Tibial nerve (tissue), 4 donors: ENCODE results near the gene SMAD7.

ENCODE experiments used
- CTCF ChIP-seq, 5 experiments: fragments of 200-600 bp in 3 of 5; fragments of 450-650 bp in 2 of 5; sonication (generic) in 3 of 5; IDR thresholded peaks; one replicate each; pipeline ENCODE4 v1.5.1; 2016 to 2019; ENCODE audit warnings: antibody characterized with exemption in 5 of 5, mild to moderate bottlenecking in 3 of 5, moderate library complexity in 2 of 5
- EP300 ChIP-seq, 2 donors: sonication (generic); formaldehyde crosslinking; IDR thresholded peaks; one replicate each; pipeline ENCODE4 v1.6.1; 2017; ENCODE audit warnings: antibody characterized with exemption in 2 of 2, mild to moderate bottlenecking in 1 of 2
- POLR2A ChIP-seq, 2 donors: fragments of 450-650 bp; IDR thresholded peaks; one replicate each; pipeline ENCODE4 v1.6.1; 2017; ENCODE audit warnings: antibody characterized with exemption in 2 of 2, mild to moderate bottlenecking in 2 of 2, moderate library complexity in 2 of 2

GRCh38 chr18:48915626-48916425 lies 34.9 kb downstream of the SMAD7 start:
- no peak for TF ChIP-seq CTCF (IDR thresholded peaks at IDR 0.05)
- no peak for TF ChIP-seq POLR2A (IDR thresholded peaks at IDR 0.05)
- TF ChIP-seq EP300 (IDR thresholded peaks at IDR 0.05) = no peak
